MM.1S (cell line): Measurements from ENCODE around the gene RBKS.

Source experiments
- DNase-seq: peaks from one replicate; pipeline ENCODE4 v3.0.0-alpha.2; 2015
- H2AFZ ChIP-seq: fragments of 300-600 bp; sonication (generic); 2 replicates; pipeline ENCODE4 v1.6.0; 2016; ENCODE audit warnings: antibody characterized with exemption, low read length
- H3F3A ChIP-seq: fragments of 300-600 bp; sonication (generic); 2 replicates; pipeline ENCODE4 v1.6.1; 2016; ENCODE audit warnings: mild to moderate bottlenecking, antibody characterized with exemption, low read length, moderate library complexity, mixed read lengths; ENCODE audit not compliant: insufficient read depth
- H3K27ac ChIP-seq: fragments of 300-600 bp; sonication (generic); 2 replicates; pipeline ENCODE4 v1.5.1; 2016; ENCODE audit warnings: mild to moderate bottlenecking, low read length
- H3K27me3 ChIP-seq: fragments of 300-600 bp; sonication (generic); replicated peaks from 2 replicates; pipeline ENCODE4 v1.6.0; 2016; ENCODE audit warnings: low read length; ENCODE audit not compliant: insufficient read depth
- H3K36me3 ChIP-seq: fragments of 300-600 bp; sonication (generic); replicated peaks from 2 replicates; pipeline ENCODE4 v1.6.1; 2016; ENCODE audit warnings: mild to moderate bottlenecking, low read length, mixed read lengths; ENCODE audit not compliant: insufficient read depth
- H3K4me1 ChIP-seq: fragments of 300-600 bp; sonication (generic); 2 replicates; pipeline ENCODE4 v1.6.1; 2016; ENCODE audit warnings: low read length, mixed read lengths
- H3K4me2 ChIP-seq: fragments of 300-600 bp; sonication (generic); 2 replicates; pipeline ENCODE4 v1.6.0; 2016; ENCODE audit warnings: low read depth, low read length
- H3K4me3 ChIP-seq: fragments of 300-600 bp; sonication (generic); 2 replicates; pipeline ENCODE4 v1.5.1; 2016; ENCODE audit warnings: low read length, mixed read lengths
- H3K79me2 ChIP-seq: fragments of 300-600 bp; sonication (generic); 2 replicates; pipeline ENCODE4 v1.6.1; 2016; ENCODE audit warnings: mixed run types, low read length, mixed read lengths
- H3K9ac ChIP-seq: fragments of 300-600 bp; sonication (generic); 2 replicates; pipeline ENCODE4 v1.6.1; 2016; ENCODE audit warnings: low read length, mixed read lengths
- H3K9me2 ChIP-seq: fragments of 300-600 bp; sonication (generic); replicated peaks from 2 replicates; pipeline ENCODE4 v1.6.1; 2016; ENCODE audit warnings: mild to moderate bottlenecking, low read length, mixed read lengths; ENCODE audit not compliant: insufficient read depth
- H3K9me3 ChIP-seq: fragments of 300-600 bp; sonication (generic); replicated peaks from 2 replicates; pipeline ENCODE4 v1.6.1; 2016; ENCODE audit warnings: mild to moderate bottlenecking, low read length, mixed read lengths; ENCODE audit not compliant: insufficient read depth
- H4K20me1 ChIP-seq: fragments of 300-600 bp; sonication (generic); 2 replicates; pipeline ENCODE4 v1.6.1; 2016; ENCODE audit warnings: mild to moderate bottlenecking, low read length, moderate library complexity, mixed read lengths; ENCODE audit not compliant: insufficient read depth
- CTCF ChIP-seq: fragments of 300-600 bp; sonication (generic); IDR thresholded peaks from 2 replicates; pipeline ENCODE4 v1.5.1; 2016; ENCODE audit warnings: antibody characterized with exemption, low read length, mixed read lengths
- EZH2 ChIP-seq: fragments of 300-600 bp; sonication (generic); optimal IDR thresholded peaks from 2 replicates; pipeline ENCODE3; 2017; ENCODE audit warnings: low read depth, mild to moderate bottlenecking, antibody characterized with exemption, low read length, mixed read lengths
- EZH2phosphoT487 ChIP-seq: fragments of 300-600 bp; sonication (generic); IDR thresholded peaks from 2 replicates; pipeline ENCODE4 v1.6.1; 2018; ENCODE audit warnings: antibody characterized with exemption, low read length

RBKS gene

GRCh38 chr2:27829791-27830190 is 60.4 kb downstream of the RBKS start:
- Histone ChIP-seq H3K9me2 (no peaks in the 10 kb centered on the region), H2AFZ (no peak overlapping the region), H4K20me1 (no peaks in the 10 kb centered on the region), H3K4me3 (no peak overlapping the region), H3K27me3 (no peaks in the 10 kb centered on the region), H3F3A (no peaks in the 10 kb centered on the region), H3K9me3 (no peaks in the 10 kb centered on the region), H3K79me2 (no peaks in the 10 kb centered on the region), H3K9ac (no peak overlapping the region), H3K4me1 (no peaks in the 10 kb centered on the region), H3K27ac (no peak overlapping the region), H3K36me3 (no peaks in the 10 kb centered on the region), H3K4me2 (no peak overlapping the region)
- no peak for TF ChIP-seq EZH2
- no peak for TF ChIP-seq EZH2phosphoT487
- TF ChIP-seq CTCF: no peak
- no peak for DNase-seq

GRCh38 chr2:27828305-27828704 is 61.9 kb downstream of the RBKS start:
- no peak overlapping the region for H2AFZ ChIP-seq

GRCh38 chr2:27824401-27824800 is 65.8 kb downstream of the RBKS start:
- Histone ChIP-seq H3K9me3 (no peaks in the 10 kb centered on the region), H4K20me1 (no peaks in the 10 kb centered on the region), H3K9me2 (no peaks in the 10 kb centered on the region), H3F3A (no peaks in the 10 kb centered on the region), H3K4me2 (no peak overlapping the region), H3K79me2 (no peaks in the 10 kb centered on the region), H3K4me1 (no peaks in the 10 kb centered on the region), H3K27ac (no peak overlapping the region), H3K27me3 (no peaks in the 10 kb centered on the region), H3K4me3 (no peak overlapping the region), H3K9ac (no peak overlapping the region), H3K36me3 (no peaks in the 10 kb centered on the region), H2AFZ (no peak overlapping the region)
- no peak for DNase-seq
- TF ChIP-seq CTCF: no peak
- TF ChIP-seq EZH2phosphoT487: no peak

More at GRCh38 chr2:27828305-27828704, 61.9 kb downstream of the RBKS start:
- H3K36me3 ChIP-seq: no peaks in the 10 kb centered on the region
- no peaks in the 10 kb centered on the region for H3F3A ChIP-seq
- no peak overlapping the region for H3K27ac ChIP-seq
- H3K9me2 ChIP-seq: no peaks in the 10 kb centered on the region
- no peaks in the 10 kb centered on the region for H3K27me3 ChIP-seq
- no peak overlapping the region for H3K9ac ChIP-seq
- TF ChIP-seq EZH2phosphoT487 (no peak), EZH2 (no peak), CTCF (no peak)
- no peaks in the 10 kb centered on the region for H3K9me3 ChIP-seq
- H3K79me2 ChIP-seq: no peaks in the 10 kb centered on the region
- DNase-seq: no peak
- no peaks in the 10 kb centered on the region for H3K4me1 ChIP-seq
- H3K4me3 ChIP-seq: no peak overlapping the region
- no peak overlapping the region for H3K4me2 ChIP-seq
- H4K20me1 ChIP-seq: no peaks in the 10 kb centered on the region
